ENCODE measurements around the gene HOXA6. TPM values are rescaled to one million over a fixed set of nuclear protein-coding genes. Genes with fewer than 3 reads are reported as not detected.
A peak's percentile ranks its signal among the peaks of the same experiment; 100 is the strongest.

HOXA6 gene
- polyA plus RNA-seq, 3 donors = not detected

DNA sequence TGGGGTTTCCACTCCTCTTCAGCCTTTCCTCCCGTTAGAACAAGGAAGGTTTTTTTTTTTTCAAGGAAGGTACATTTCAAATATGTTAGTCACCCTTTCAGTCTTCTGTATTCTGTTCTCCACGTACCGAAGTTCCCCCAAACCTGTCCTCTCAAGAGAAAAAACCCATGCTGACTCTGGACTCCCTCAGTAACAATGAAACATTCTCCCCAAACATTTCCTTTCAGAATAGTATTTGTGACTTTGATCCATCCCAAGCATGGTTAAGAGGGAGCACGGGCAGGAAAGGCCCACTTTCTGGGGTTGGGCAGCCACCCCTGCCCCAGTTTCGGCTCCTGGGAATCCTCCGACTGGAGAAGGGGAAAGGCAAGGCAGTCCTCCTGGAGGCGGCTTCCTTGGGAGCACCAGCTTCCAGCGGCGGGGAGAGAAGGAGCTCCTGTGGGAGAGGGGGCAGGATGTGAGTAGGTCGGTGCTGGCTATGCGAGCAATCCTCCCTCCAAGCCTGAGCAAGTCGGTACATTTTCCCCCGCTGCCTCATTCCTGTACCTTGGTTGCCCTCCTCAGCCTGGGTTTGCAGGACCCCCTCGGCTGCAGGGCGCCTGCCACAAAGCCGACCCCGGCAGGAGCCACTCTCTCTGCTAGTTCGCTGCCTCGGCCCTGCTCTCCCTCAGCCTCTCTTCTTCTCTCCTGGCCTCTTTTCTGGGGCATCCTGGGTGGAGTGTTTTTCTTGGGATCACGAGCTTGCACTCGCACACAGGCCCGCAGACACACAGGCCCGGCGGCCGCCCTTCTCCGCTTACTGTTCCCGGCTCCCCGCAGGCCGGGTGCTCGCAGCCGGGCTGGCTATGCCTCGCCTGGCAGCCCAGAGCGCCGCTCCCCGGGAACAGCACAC lies 49.6 kb downstream of the HOXA6 start:
- peak overlapping the region in 2 of 7 donors; percentile 82 to 92 for H3K27ac Mint-ChIP-seq
- Histone ChIP-seq H2AFZ (ENCODE audit: insufficient read depth, low read depth, low read length, poor library complexity, severe bottlenecking) (no peak overlapping the region), H3K27me3 (ENCODE audit: control insufficient read depth in 2 of 2, insufficient read depth in 2 of 2, low read length in 2 of 2) (peaks cover 53 to 82% of the 10 kb centered on the region in 2 donors)

More for the DNA sequence above, 49.6 kb downstream of the HOXA6 start:
- TF ChIP-seq, protein P1, sequence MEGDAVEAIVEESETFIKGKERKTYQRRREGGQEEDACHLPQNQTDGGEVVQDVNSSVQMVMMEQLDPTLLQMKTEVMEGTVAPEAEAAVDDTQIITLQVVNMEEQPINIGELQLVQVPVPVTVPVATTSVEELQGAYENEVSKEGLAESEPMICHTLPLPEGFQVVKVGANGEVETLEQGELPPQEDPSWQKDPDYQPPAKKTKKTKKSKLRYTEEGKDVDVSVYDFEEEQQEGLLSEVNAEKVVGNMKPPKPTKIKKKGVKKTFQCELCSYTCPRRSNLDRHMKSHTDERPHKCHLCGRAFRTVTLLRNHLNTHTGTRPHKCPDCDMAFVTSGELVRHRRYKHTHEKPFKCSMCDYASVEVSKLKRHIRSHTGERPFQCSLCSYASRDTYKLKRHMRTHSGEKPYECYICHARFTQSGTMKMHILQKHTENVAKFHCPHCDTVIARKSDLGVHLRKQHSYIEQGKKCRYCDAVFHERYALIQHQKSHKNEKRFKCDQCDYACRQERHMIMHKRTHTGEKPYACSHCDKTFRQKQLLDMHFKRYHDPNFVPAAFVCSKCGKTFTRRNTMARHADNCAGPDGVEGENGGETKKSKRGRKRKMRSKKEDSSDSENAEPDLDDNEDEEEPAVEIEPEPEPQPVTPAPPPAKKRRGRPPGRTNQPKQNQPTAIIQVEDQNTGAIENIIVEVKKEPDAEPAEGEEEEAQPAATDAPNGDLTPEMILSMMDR (IDR thresholded peaks at IDR 0.05) = no peak
- intact Hi-C loops (cut with micrococcal nuclease) = loop anchor here (2.0 to 10.0 kb wide), 4 partner anchors 37 to 236 kb away; partner anchors contain the start of genes HOXA7 (in 1 of the 2) and SKAP2 (in 1 of the 2)
- Mint-ChIP-seq H3K4me3 (peak overlapping the region; percentile 89 to 95), H3K36me3 (peaks cover 52 to 64% of the 10 kb centered on the region in 2 donors), H3K27me3 (ENCODE audit: low read depth in 3 of 3) (peaks cover 73 to 88% (median 75%) of the 10 kb centered on the region in 3 donors), H3K9me3 (peaks cover 0 to 47% (median 20%) of the 10 kb centered on the region in 7 donors), H3K4me1 (peaks cover 62% of the 10 kb centered on the region)
- H3K4me1 ChIP-seq (ENCODE audit: control insufficient read depth in 1 of 2, insufficient read depth in 2 of 2, low read length in 2 of 2) = peaks cover 51 to 57% of the 10 kb centered on the region in 2 donors
- H3K9me3 ChIP-seq (replicated peaks in 1 of 2; ENCODE audit: control insufficient read depth in 1 of 2, insufficient read depth in 1 of 2, low read length in 2 of 2) = peaks cover 0 to 18% of the 10 kb centered on the region in 2 donors
- H4K20me1 ChIP-seq (ENCODE audit: insufficient read depth, low read length) = peaks cover 59% of the 10 kb centered on the region
- H3K27ac ChIP-seq (ENCODE audit: low read depth in 1 of 2, low read length in 2 of 2) = no peak overlapping the region
- H3K79me2 ChIP-seq (ENCODE audit: insufficient read depth, low read length) = peaks cover 31% of the 10 kb centered on the region
- DNase-seq = peak in 1 of 3 donors; percentile 52
- WGBS (ENCODE audit: insufficient coverage) = 22% methylated on average over 15 of the region's 35 CpGs
- H3K4me3 ChIP-seq (replicated peaks in 1 of 3; ENCODE audit: low read depth in 2 of 3, low read length in 3 of 3) = peak overlapping the region in 2 of 3 experiments; percentile 88 to 90
- H3K4me2 ChIP-seq (replicated peaks; ENCODE audit: extremely low read depth, low read length, poor library complexity, severe bottlenecking) = peak overlapping the region; percentile 92
- H3K9ac ChIP-seq (ENCODE audit: insufficient read depth, low read length, poor library complexity, severe bottlenecking) = no peak overlapping the region
- peaks cover 9 to 32% of the 10 kb centered on the region in 2 donors for H3K36me3 ChIP-seq (replicated peaks in 1 of 2; ENCODE audit: control insufficient read depth in 1 of 2, insufficient read depth in 2 of 2, low read length in 2 of 2)

Data from CD14-positive monocyte (primary cell).